Measurements from ENCODE around the gene HAVCR1. TPM values are rescaled to one million over a fixed set of nuclear protein-coding genes. Genes with fewer than 3 reads are reported as not detected.

HAVCR1 gene
- polyA plus RNA-seq, 1 donor (not counting 4 experiments of a cell fraction or from before 2014, with no cell fraction given), result not detected

DNA sequence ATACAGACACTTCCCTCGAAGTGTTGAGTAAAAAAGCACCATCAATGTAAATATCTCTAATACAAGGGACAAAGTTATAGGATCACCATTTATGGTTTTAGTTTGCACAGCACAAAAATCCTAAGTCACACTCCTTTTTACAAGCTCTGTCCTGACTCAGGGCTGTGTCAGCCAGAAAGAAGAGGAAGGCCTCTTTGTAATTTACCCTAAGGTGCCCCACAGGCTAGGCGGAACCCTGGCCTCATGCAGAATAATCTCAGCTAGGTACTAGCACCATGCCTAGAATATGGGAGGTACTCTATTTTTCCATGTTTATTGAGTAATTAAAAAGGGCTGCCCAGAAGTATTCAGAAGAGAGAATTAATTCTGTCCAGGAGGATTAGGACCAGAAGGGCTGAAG, 36.9 kb downstream of the HAVCR1 start:
- no peak for FAIRE-seq
- dilution Hi-C loops (cut with MboI; ENCODE audit: extremely low pct_ligation_motif_present, low sequenced_read_pairs), result no loop called here

DNA sequence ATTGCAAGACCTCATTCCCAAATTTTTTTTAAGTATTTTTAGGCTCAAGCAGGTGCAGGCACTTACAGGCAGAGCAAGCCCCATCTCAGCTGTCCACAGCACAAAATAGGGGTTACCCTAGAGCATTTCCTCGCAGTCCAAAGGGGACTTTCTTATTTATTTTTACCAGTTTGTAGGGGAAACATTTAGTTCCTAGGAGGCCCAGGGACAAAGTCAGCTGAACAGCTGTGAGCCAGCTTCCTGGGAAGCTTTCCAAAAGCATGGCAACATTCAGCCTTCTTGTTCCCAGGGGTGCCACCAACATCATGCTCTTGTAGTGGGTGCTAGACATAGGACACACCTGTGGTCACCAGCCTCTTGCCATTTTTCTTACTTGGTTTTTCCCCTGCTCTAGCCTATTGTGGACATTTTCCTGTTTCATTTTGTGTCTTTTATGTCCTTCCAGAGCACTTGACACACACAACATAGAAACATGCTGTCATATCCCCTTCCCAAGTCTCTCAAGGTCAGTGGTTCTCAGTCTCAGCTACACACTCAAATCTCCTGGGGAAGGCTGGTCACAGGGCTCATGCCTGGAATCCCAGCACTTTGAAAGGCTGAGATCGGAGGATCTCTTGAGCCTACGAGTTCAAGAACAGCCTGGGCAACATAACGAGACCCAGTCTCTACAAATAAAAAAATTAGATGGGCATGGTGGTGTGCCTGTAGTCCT, 38.2 kb downstream of the HAVCR1 start:
- H4K20me1 ChIP-seq (ENCODE audit: control insufficient read depth, extremely low read depth, insufficient read depth, low read length), result no peaks in the 10 kb centered on the region
- H3K9me1 ChIP-seq (ENCODE audit: control insufficient read depth, extremely low read depth, insufficient read depth, low read length), result no peaks in the 10 kb centered on the region
- no peaks in the 10 kb centered on the region for H3K4me1 ChIP-seq (ENCODE audit: control insufficient read depth, extremely low read depth, insufficient read depth, low read length)
- no peak overlapping the region for H3K4me3 ChIP-seq (ENCODE audit: control insufficient read depth in 2 of 3, extremely low read depth in 1 of 3, insufficient read depth in 2 of 3, low read depth in 1 of 3, low read length in 3 of 3)
- FAIRE-seq, result no peak
- no peak overlapping the region for H3K27ac ChIP-seq (ENCODE audit: control insufficient read depth, insufficient read depth, low read length)
- TF ChIP-seq, protein P1, sequence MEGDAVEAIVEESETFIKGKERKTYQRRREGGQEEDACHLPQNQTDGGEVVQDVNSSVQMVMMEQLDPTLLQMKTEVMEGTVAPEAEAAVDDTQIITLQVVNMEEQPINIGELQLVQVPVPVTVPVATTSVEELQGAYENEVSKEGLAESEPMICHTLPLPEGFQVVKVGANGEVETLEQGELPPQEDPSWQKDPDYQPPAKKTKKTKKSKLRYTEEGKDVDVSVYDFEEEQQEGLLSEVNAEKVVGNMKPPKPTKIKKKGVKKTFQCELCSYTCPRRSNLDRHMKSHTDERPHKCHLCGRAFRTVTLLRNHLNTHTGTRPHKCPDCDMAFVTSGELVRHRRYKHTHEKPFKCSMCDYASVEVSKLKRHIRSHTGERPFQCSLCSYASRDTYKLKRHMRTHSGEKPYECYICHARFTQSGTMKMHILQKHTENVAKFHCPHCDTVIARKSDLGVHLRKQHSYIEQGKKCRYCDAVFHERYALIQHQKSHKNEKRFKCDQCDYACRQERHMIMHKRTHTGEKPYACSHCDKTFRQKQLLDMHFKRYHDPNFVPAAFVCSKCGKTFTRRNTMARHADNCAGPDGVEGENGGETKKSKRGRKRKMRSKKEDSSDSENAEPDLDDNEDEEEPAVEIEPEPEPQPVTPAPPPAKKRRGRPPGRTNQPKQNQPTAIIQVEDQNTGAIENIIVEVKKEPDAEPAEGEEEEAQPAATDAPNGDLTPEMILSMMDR (optimal IDR thresholded peaks at IDR 0.05 in 1 of 3, IDR thresholded peaks at IDR 0.05 in 1 of 3, conservative IDR thresholded peaks at IDR 0.05 in 1 of 3; ENCODE audit: extremely low read depth in 1 of 3, insufficient read depth in 2 of 3, low read length in 3 of 3), result no peak
- no peak for TF ChIP-seq EZH2 (IDR thresholded peaks at IDR 0.05; ENCODE audit: low read length)
- H3K79me2 ChIP-seq (ENCODE audit: control insufficient read depth, insufficient read depth, low read length), result no peaks in the 10 kb centered on the region
- no peaks in the 10 kb centered on the region for H3K9me3 ChIP-seq (ENCODE audit: control insufficient read depth, low read depth, low read length)
- no peak overlapping the region for H3K4me2 ChIP-seq (ENCODE audit: control insufficient read depth, extremely low read depth, insufficient read depth, low read depth, low read length)
- H2AFZ ChIP-seq (ENCODE audit: control insufficient read depth, low read length), result no peak overlapping the region
- DNase-seq (ENCODE audit: low read depth, low spot score), result no peak
- dilution Hi-C loops (cut with MboI; ENCODE audit: extremely low pct_ligation_motif_present, low sequenced_read_pairs), result no loop called here
- H3K36me3 ChIP-seq (ENCODE audit: control insufficient read depth in 2 of 2, extremely low read depth in 1 of 2, insufficient read depth in 2 of 2, low read length in 2 of 2), result no peaks in the 10 kb centered on the region
- no peak overlapping the region for H3K9ac ChIP-seq (ENCODE audit: control insufficient read depth, extremely low read depth, insufficient read depth, low read length)
- no peaks in the 10 kb centered on the region for H3K27me3 ChIP-seq (ENCODE audit: control insufficient read depth, extremely low read depth, insufficient read depth, low read length)

More for the DNA sequence above, 36.9 kb downstream of the HAVCR1 start:
- Histone ChIP-seq H3K9ac (ENCODE audit: control insufficient read depth, extremely low read depth, insufficient read depth, low read length) (no peak overlapping the region), H3K4me2 (ENCODE audit: control insufficient read depth, extremely low read depth, insufficient read depth, low read depth, low read length) (no peak overlapping the region), H3K9me3 (ENCODE audit: control insufficient read depth, low read depth, low read length) (no peaks in the 10 kb centered on the region), H3K79me2 (ENCODE audit: control insufficient read depth, insufficient read depth, low read length) (no peaks in the 10 kb centered on the region), H3K4me3 (ENCODE audit: control insufficient read depth in 2 of 3, extremely low read depth in 1 of 3, insufficient read depth in 2 of 3, low read depth in 1 of 3, low read length in 3 of 3) (no peak overlapping the region), H3K27ac (ENCODE audit: control insufficient read depth, insufficient read depth, low read length) (no peak overlapping the region), H3K9me1 (ENCODE audit: control insufficient read depth, extremely low read depth, insufficient read depth, low read length) (no peaks in the 10 kb centered on the region), H4K20me1 (ENCODE audit: control insufficient read depth, extremely low read depth, insufficient read depth, low read length) (no peaks in the 10 kb centered on the region), H2AFZ (ENCODE audit: control insufficient read depth, low read length) (no peak overlapping the region), H3K36me3 (ENCODE audit: control insufficient read depth in 2 of 2, extremely low read depth in 1 of 2, insufficient read depth in 2 of 2, low read length in 2 of 2) (no peaks in the 10 kb centered on the region), H3K4me1 (ENCODE audit: control insufficient read depth, extremely low read depth, insufficient read depth, low read length) (no peaks in the 10 kb centered on the region), H3K27me3 (ENCODE audit: control insufficient read depth, extremely low read depth, insufficient read depth, low read length) (no peaks in the 10 kb centered on the region)
- no peak for DNase-seq (ENCODE audit: low read depth, low spot score)
- TF ChIP-seq EZH2 (IDR thresholded peaks at IDR 0.05; ENCODE audit: low read length), result no peak
- TF ChIP-seq, protein P1 (optimal IDR thresholded peaks at IDR 0.05 in 1 of 3, IDR thresholded peaks at IDR 0.05 in 1 of 3, conservative IDR thresholded peaks at IDR 0.05 in 1 of 3; ENCODE audit: extremely low read depth in 1 of 3, insufficient read depth in 2 of 3, low read length in 3 of 3), result no peak
